ENCODE measurements around the gene AOPEP.

The AOPEP gene

DNA sequence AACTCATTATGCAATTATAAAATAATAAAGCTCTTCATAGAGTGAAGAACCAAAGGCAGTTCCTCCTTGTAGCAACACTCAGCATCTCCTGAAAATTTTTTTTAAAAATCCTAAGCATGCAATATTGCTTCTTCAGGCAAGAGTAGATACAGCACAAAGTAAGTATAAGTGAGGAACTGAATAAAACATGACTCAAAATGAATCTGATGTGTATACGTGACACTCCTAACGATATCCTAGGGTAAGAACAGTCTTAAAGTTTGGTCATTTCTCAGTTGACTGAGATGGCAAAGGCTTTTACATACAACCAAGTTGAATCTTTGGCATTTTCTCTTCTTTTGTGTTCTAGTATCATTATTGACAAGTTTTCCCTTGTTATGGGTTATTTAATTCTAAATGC is 41.1 kb upstream of the AOPEP start:
- DNase-seq: no peak
- Histone ChIP-seq H3K4me3 (ENCODE audit: control insufficient read depth in 1 of 7, extremely low read depth in 1 of 7, insufficient read depth in 4 of 7, low read depth in 2 of 7, low read length in 6 of 7) (no peak overlapping the region), H3K36me3 (ENCODE audit: control insufficient read depth in 4 of 4, insufficient read depth in 4 of 4, low read length in 3 of 4) (no peaks in the 10 kb centered on the region), H3K4me1 (ENCODE audit: control extremely low read depth in 1 of 4, control insufficient read depth in 4 of 4, insufficient read depth in 4 of 4, low read length in 3 of 4) (peaks cover 0 to 1% (median 0%) of the 10 kb centered on the region in 4 experiments), H3K9me3 (ENCODE audit: control extremely low read depth in 1 of 5, control insufficient read depth in 4 of 5, insufficient read depth in 2 of 5, low read depth in 1 of 5, low read length in 4 of 5) (no peaks in the 10 kb centered on the region), H3K27ac (ENCODE audit: insufficient read depth in 1 of 2, low read depth in 1 of 2, low read length in 2 of 2, poor library complexity in 1 of 2, severe bottlenecking in 2 of 2) (no peak overlapping the region), H3K27me3 (replicated peaks in 2 of 5; ENCODE audit: control insufficient read depth in 4 of 5, insufficient read depth in 5 of 5, low read length in 4 of 5) (peaks cover 0 to 5% (median 0%) of the 10 kb centered on the region in 5 experiments)
- ChIA-PET POLR2A (no interaction called here), CTCF (interaction anchor here (0.5 to 1.2 kb wide), 3 partner anchors 16 to 446 kb away, joined by 4 to 5 read pairs (median 4); no protein-coding TSS in a partner anchor)
- 67% methylated on average over 2 of the region's 2 CpGs for WGBS (ENCODE audit: insufficient coverage)

DNA sequence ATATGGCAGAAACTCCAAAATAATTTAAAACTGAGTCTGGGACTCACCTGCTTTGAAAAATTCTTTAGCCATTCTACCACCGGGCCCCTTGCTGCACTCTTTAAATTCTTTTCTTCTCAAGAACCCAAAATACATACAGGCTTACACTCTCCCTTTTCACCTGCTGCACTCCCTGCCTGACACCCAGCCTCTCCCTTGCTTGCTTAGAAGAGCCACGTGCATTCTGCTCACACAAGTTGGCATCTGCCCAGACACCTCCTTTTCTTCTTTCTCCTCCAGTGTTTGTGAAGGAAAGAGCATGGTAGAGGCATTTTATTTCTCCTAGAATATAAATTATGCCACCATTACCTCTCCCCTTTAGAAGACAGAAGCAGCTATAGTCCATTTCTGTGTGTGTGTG is 39.0 kb upstream of the AOPEP start:
- no peak for DNase-seq
- Histone ChIP-seq H3K4me1 (ENCODE audit: control extremely low read depth in 1 of 4, control insufficient read depth in 4 of 4, insufficient read depth in 4 of 4, low read length in 3 of 4) (no peaks in the 10 kb centered on the region), H3K4me3 (ENCODE audit: control insufficient read depth in 1 of 7, extremely low read depth in 1 of 7, insufficient read depth in 4 of 7, low read depth in 2 of 7, low read length in 6 of 7) (no peak overlapping the region), H3K36me3 (ENCODE audit: control insufficient read depth in 4 of 4, insufficient read depth in 4 of 4, low read length in 3 of 4) (no peaks in the 10 kb centered on the region), H3K27ac (ENCODE audit: insufficient read depth in 1 of 2, low read depth in 1 of 2, low read length in 2 of 2, poor library complexity in 1 of 2, severe bottlenecking in 2 of 2) (no peak overlapping the region), H3K27me3 (replicated peaks in 2 of 5; ENCODE audit: control insufficient read depth in 4 of 5, insufficient read depth in 5 of 5, low read length in 4 of 5) (peaks cover 0 to 7% (median 2%) of the 10 kb centered on the region in 5 experiments), H3K9me3 (ENCODE audit: control extremely low read depth in 1 of 5, control insufficient read depth in 4 of 5, insufficient read depth in 2 of 5, low read depth in 1 of 5, low read length in 4 of 5) (no peaks in the 10 kb centered on the region)
- CTCF ChIA-PET: no interaction called here
- 100% methylated on average over 1 of the region's 2 CpGs for WGBS (ENCODE audit: insufficient coverage)
- POLR2A ChIA-PET: no interaction called here

DNA sequence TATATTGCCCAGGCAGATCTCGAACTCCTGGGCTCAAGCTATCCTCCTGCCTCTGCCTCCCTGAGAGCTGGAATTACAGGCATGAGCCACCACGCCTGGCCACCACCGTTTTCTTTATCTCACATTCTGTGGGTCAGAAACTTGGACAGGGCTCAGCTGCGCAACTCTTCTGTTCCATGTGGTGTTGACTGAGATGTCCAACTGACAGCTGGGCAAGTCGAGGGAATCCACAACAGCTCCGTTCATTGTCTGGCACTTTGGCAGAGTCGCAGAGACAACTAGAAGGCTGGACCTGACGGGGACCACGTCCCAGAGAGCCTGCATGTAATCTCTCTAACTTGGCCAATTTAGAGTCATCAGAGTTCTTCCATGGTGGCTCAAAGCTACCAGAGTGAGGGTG is 36.2 kb upstream of the AOPEP start:
- ChIA-PET POLR2A (no interaction called here), CTCF (interaction anchor here (1.2 kb wide), 1 partner anchor 9 kb away, joined by 4 read pairs; no protein-coding TSS in a partner anchor)
- DNase-seq: no peak
- H3K4me1 ChIP-seq (ENCODE audit: control extremely low read depth in 1 of 4, control insufficient read depth in 4 of 4, insufficient read depth in 4 of 4, low read length in 3 of 4): no peaks in the 10 kb centered on the region
- H3K36me3 ChIP-seq (ENCODE audit: control insufficient read depth in 4 of 4, insufficient read depth in 4 of 4, low read length in 3 of 4): no peaks in the 10 kb centered on the region
- H3K9me3 ChIP-seq (ENCODE audit: control extremely low read depth in 1 of 5, control insufficient read depth in 4 of 5, insufficient read depth in 2 of 5, low read depth in 1 of 5, low read length in 4 of 5): no peaks in the 10 kb centered on the region
- H3K27ac ChIP-seq (ENCODE audit: insufficient read depth in 1 of 2, low read depth in 1 of 2, low read length in 2 of 2, poor library complexity in 1 of 2, severe bottlenecking in 2 of 2): no peak overlapping the region
- 96% methylated on average over 9 of the region's 9 CpGs for WGBS (ENCODE audit: insufficient coverage)
- H3K27me3 ChIP-seq (replicated peaks in 2 of 5; ENCODE audit: control insufficient read depth in 4 of 5, insufficient read depth in 5 of 5, low read length in 4 of 5): peaks cover 0 to 9% (median 2%) of the 10 kb centered on the region in 5 experiments
- no peak overlapping the region for H3K4me3 ChIP-seq (ENCODE audit: control insufficient read depth in 1 of 7, extremely low read depth in 1 of 7, insufficient read depth in 4 of 7, low read depth in 2 of 7, low read length in 6 of 7)

DNA sequence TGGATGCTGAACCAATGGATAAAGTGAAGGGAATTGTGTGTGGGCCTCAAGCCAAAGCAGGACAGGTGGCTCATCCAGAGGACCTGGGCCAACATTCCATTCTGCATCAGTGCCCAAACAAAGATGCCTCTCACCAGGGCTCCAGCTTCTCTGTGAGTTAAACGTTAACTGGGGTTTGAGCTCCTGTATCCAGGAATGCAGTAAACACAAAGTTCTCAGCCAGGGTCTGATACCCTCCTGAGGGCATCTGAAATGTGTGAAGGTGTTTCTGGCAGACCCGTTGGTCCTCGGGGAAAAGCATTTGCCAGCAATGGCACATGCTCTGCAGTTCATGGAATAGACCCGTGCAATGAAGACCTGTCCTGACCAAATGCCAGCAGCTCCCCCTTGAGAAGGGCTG is 33.9 kb upstream of the AOPEP start:
- Histone ChIP-seq H3K27ac (ENCODE audit: insufficient read depth in 1 of 2, low read depth in 1 of 2, low read length in 2 of 2, poor library complexity in 1 of 2, severe bottlenecking in 2 of 2) (no peak overlapping the region), H3K4me1 (ENCODE audit: control extremely low read depth in 1 of 4, control insufficient read depth in 4 of 4, insufficient read depth in 4 of 4, low read length in 3 of 4) (no peaks in the 10 kb centered on the region), H3K4me3 (ENCODE audit: control insufficient read depth in 1 of 7, extremely low read depth in 1 of 7, insufficient read depth in 4 of 7, low read depth in 2 of 7, low read length in 6 of 7) (no peak overlapping the region), H3K9me3 (ENCODE audit: control extremely low read depth in 1 of 5, control insufficient read depth in 4 of 5, insufficient read depth in 2 of 5, low read depth in 1 of 5, low read length in 4 of 5) (no peaks in the 10 kb centered on the region), H3K27me3 (replicated peaks in 2 of 5; ENCODE audit: control insufficient read depth in 4 of 5, insufficient read depth in 5 of 5, low read length in 4 of 5) (peaks cover 0 to 4% (median 2%) of the 10 kb centered on the region in 5 experiments), H3K36me3 (ENCODE audit: control insufficient read depth in 4 of 4, insufficient read depth in 4 of 4, low read length in 3 of 4) (no peaks in the 10 kb centered on the region)
- WGBS (ENCODE audit: insufficient coverage): 96% methylated on average over 4 of the region's 4 CpGs
- ChIA-PET POLR2A (no interaction called here), CTCF (interaction anchor here (0.9 kb wide), 1 partner anchor 12 kb away, joined by 4 read pairs; no protein-coding TSS in a partner anchor)
- no peak for DNase-seq

DNA sequence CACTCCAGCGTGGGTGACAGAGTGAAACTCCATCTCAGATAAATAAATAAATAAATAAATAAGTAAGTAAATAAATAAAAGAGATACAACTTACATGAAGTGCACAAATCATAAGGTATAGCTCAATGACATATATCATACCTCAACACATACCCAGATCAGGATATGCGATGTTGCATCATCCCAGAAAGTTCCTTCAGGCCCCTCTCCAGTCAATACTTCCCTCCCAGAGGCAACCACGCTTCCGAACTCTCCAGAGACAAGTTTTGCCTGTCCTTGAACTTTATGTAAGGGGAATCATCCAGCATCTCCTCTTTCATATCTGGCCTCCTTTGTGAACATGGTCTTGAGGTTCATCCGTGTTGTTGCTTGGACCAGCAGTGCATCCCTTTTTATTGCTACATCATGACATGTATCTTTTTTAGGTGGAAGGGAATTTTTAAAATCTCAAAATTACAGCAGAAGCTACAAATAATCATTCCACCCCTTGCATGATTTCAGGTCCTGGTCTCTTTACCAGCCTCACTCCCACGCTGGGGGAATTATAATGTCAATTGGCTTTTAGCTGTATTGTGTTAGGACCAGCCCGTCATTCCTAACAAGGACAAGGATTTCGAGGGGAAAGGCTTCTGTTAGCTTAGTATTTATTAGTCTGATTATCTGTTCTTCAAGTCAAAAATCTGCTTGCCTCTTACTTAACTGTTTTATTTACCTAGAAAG is 32.9 kb upstream of the AOPEP start:
- CTCF ChIA-PET: no interaction called here
- no peaks in the 10 kb centered on the region for H3K36me3 ChIP-seq (ENCODE audit: control insufficient read depth in 4 of 4, insufficient read depth in 4 of 4, low read length in 3 of 4)

DNA sequence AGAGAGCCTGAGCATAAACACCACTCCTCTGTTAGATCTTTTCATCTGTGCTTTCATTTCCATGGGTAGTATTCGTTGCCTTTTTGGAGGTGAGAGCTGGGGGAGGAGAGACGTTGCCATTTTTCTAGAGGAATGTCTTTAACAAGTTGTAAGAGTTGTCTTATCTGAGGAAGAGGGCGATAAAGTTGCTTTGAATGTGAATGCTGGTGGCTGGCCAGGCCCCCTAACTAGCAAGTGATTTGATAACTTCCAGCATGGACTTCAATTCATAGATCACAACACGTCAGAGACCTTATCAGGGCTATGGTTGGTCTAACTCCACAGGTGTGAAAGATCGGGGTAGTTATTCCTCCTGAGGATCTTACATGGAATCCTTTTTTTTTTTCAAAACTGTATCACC is 30.0 kb upstream of the AOPEP start:
- ChIA-PET CTCF (no interaction called here), POLR2A (no interaction called here)

More for the DNA sequence above, 32.9 kb upstream of the AOPEP start:
- H3K9me3 ChIP-seq (ENCODE audit: control extremely low read depth in 1 of 5, control insufficient read depth in 4 of 5, insufficient read depth in 2 of 5, low read depth in 1 of 5, low read length in 4 of 5): no peaks in the 10 kb centered on the region
- H3K4me3 ChIP-seq (ENCODE audit: control insufficient read depth in 1 of 7, extremely low read depth in 1 of 7, insufficient read depth in 4 of 7, low read depth in 2 of 7, low read length in 6 of 7): no peak overlapping the region
- 95% methylated on average over 3 of the region's 8 CpGs for WGBS (ENCODE audit: insufficient coverage)
- H3K27me3 ChIP-seq (replicated peaks in 2 of 5; ENCODE audit: control insufficient read depth in 4 of 5, insufficient read depth in 5 of 5, low read length in 4 of 5): peaks cover 0 to 4% (median 2%) of the 10 kb centered on the region in 5 experiments
- H3K27ac ChIP-seq (ENCODE audit: insufficient read depth in 1 of 2, low read depth in 1 of 2, low read length in 2 of 2, poor library complexity in 1 of 2, severe bottlenecking in 2 of 2): no peak overlapping the region
- POLR2A ChIA-PET: no interaction called here
- no peaks in the 10 kb centered on the region for H3K4me1 ChIP-seq (ENCODE audit: control extremely low read depth in 1 of 4, control insufficient read depth in 4 of 4, insufficient read depth in 4 of 4, low read length in 3 of 4)
- no peak for DNase-seq

DNA sequence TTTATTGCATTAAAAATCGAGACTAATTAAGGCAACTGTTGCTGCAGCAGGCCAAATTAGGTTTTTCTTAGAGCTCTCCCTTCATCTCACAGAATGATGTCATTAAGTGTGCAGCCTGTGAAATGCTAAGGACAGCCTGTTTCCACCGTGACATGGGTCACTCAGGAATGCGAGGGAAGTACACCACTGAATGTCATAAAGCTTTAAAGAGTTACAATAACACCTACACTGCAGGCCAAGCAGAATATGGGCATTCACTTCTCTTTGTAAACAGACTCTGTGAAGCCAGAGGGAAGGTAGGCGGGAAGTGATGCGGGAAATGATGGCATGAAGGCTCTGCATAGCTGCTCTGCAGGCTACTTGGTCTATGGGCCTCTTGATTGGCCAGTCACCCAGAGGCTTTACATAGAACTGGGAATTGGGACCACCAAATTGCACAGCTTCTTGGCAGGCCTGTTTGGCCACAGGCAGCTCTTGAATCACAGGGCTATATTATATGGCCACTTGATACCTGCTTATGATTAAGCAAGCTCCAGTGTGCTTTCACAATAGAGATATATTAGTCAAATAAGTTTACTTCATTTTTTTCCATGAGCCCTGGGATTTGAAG is 28.4 kb upstream of the AOPEP start:
- H3K27ac ChIP-seq (ENCODE audit: insufficient read depth in 1 of 2, low read depth in 1 of 2, low read length in 2 of 2, poor library complexity in 1 of 2, severe bottlenecking in 2 of 2): no peak overlapping the region
- no peak for DNase-seq
- no peaks in the 10 kb centered on the region for H3K4me1 ChIP-seq (ENCODE audit: control extremely low read depth in 1 of 4, control insufficient read depth in 4 of 4, insufficient read depth in 4 of 4, low read length in 3 of 4)
- 89% methylated on average over 3 of the region's 5 CpGs for WGBS (ENCODE audit: insufficient coverage)
- ChIA-PET CTCF (interaction anchor here (0.6 to 1.7 kb wide), 3 partner anchors 17 to 910 kb away, joined by 3 to 7 read pairs (median 3); no protein-coding TSS in a partner anchor), POLR2A (no interaction called here)
- peaks cover 0 to 5% (median 2%) of the 10 kb centered on the region in 5 experiments for H3K27me3 ChIP-seq (replicated peaks in 2 of 5; ENCODE audit: control insufficient read depth in 4 of 5, insufficient read depth in 5 of 5, low read length in 4 of 5)
- H3K36me3 ChIP-seq (ENCODE audit: control insufficient read depth in 4 of 4, insufficient read depth in 4 of 4, low read length in 3 of 4): no peaks in the 10 kb centered on the region
- H3K9me3 ChIP-seq (ENCODE audit: control extremely low read depth in 1 of 5, control insufficient read depth in 4 of 5, insufficient read depth in 2 of 5, low read depth in 1 of 5, low read length in 4 of 5): no peaks in the 10 kb centered on the region
- no peak overlapping the region for H3K4me3 ChIP-seq (ENCODE audit: control insufficient read depth in 1 of 7, extremely low read depth in 1 of 7, insufficient read depth in 4 of 7, low read depth in 2 of 7, low read length in 6 of 7)

More for the DNA sequence above, 30.0 kb upstream of the AOPEP start:
- H3K36me3 ChIP-seq (ENCODE audit: control insufficient read depth in 4 of 4, insufficient read depth in 4 of 4, low read length in 3 of 4): no peaks in the 10 kb centered on the region
- H3K27me3 ChIP-seq (replicated peaks in 2 of 5; ENCODE audit: control insufficient read depth in 4 of 5, insufficient read depth in 5 of 5, low read length in 4 of 5): peaks cover 0 to 5% (median 2%) of the 10 kb centered on the region in 5 experiments
- DNase-seq: no peak
- no peaks in the 10 kb centered on the region for H3K4me1 ChIP-seq (ENCODE audit: control extremely low read depth in 1 of 4, control insufficient read depth in 4 of 4, insufficient read depth in 4 of 4, low read length in 3 of 4)
- 89% methylated on average over 5 of the region's 5 CpGs for whole genome bisulfite sequencing (ENCODE audit: insufficient coverage)
- H3K4me3 ChIP-seq (ENCODE audit: control insufficient read depth in 1 of 7, extremely low read depth in 1 of 7, insufficient read depth in 4 of 7, low read depth in 2 of 7, low read length in 6 of 7): no peak overlapping the region
- no peak overlapping the region for H3K27ac ChIP-seq (ENCODE audit: insufficient read depth in 1 of 2, low read depth in 1 of 2, low read length in 2 of 2, poor library complexity in 1 of 2, severe bottlenecking in 2 of 2)
- no peaks in the 10 kb centered on the region for H3K9me3 ChIP-seq (ENCODE audit: control extremely low read depth in 1 of 5, control insufficient read depth in 4 of 5, insufficient read depth in 2 of 5, low read depth in 1 of 5, low read length in 4 of 5)
